GM18499 (cell line): ENCODE measurements around the gene ANKS1B.
"Not testable (repeated sequence)": the region's sequence is repeated elsewhere in the genome, so short reads cannot be mapped to it uniquely, and the experiment has no call there.

Source experiments
- ATAC-seq: cut with Tn5 transposase; IDR thresholded peaks from one replicate; pipeline ENCODE4 v1.9.1; 2021; ENCODE audit warnings: moderate number of reproducible peaks; ENCODE audit not compliant: insufficient read depth, unreplicated experiment

The ANKS1B gene

GRCh38 chr12:99049774-99050173 lies 935.0 kb downstream of the ANKS1B start:
- ATAC-seq: no peak

DNA sequence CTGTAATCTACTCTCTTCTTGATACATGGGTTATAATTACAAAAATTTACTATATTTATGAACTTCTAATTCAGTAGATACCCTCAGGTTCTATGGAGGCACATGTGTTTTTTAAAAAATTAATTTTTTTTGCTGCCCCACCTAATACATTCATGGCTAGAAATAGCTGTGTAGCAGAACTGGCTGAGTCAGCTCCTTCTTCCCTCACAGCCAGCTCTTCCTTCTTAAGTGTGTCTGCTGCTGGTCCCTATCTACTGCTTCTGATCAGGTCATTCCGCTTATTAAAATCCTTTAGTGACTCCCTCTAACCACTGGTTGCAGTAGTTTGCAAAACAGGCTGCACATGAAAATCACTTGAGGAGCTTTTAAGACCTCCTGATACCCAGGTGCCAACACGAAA lies 939.6 kb downstream of the ANKS1B start:
- no peak for ATAC-seq

GRCh38 chr12:99043319-99043914 lies 941.3 kb downstream of the ANKS1B start:
- ATAC-seq: peak; percentile 59

DNA sequence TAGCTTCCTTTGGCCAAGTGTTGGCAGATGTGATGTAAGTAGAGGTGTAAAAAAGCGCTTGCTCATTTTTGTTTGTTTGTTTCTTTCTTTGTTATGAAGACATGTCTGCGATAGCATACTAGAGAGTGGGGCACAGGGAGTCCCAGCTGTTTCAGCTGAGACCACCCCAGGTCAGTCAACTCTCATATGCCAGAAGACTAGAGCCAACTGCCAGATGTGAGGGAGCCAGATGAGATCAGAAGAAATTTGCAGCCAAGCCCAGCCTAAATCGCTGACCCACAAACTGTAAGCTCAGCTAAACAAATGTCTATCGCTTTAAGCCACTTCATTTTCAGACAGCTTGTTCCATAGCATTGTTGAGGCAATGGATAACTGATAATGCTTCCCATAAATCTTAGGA lies 942.5 kb downstream of the ANKS1B start:
- ATAC-seq: no peak

- ATAC-seq: no peak
These were observed 945.2 kb downstream of the ANKS1B start for GRCh38 chr12:99039367-99040120.

GRCh38 chr12:99036566-99036965 lies 948.2 kb downstream of the ANKS1B start:
- no peak for ATAC-seq

DNA sequence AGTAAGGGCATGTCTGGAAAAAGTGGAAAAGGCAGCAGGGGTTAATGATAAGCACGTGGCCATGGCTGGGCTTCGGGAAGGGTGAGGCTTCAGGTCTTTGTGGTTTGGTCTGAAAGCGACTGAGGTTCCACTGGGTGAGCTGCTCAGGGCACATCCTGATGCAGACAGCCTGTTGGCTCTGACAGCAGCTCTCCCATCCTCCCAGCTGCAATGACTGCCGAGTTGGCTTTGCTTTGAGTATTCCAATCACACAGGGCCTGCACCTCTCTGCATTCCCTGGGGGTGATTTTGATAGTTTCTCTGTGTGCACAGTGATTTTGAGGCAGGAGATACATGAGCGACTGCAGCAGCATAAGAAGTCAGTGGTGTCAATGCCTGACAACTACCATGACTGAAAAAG lies 948.9 kb downstream of the ANKS1B start:
- ATAC-seq: no peak

DNA sequence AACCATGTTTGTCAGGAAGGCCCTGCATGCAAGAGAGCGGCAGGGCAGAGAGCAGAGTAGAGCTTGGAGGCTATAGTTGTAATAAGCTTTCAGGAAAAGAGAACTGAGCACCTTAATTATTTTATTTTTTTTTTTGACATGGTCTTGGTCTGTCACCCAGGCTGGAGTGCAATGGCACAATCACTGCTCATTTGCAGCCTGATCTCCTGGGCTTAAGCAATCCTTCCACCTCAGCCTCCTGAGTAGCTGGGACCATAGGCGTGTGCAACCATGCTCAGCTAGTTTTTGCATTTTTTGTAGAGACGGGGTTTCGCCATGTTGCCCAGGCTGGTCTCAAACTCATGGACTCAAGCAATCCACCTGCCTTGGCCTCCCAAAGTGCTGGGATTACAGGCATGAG lies 950.5 kb downstream of the ANKS1B start:
- ATAC-seq: not testable (repeated sequence)

GRCh38 chr12:99029511-99030271 lies 955.0 kb downstream of the ANKS1B start:
- no peak for ATAC-seq

DNA sequence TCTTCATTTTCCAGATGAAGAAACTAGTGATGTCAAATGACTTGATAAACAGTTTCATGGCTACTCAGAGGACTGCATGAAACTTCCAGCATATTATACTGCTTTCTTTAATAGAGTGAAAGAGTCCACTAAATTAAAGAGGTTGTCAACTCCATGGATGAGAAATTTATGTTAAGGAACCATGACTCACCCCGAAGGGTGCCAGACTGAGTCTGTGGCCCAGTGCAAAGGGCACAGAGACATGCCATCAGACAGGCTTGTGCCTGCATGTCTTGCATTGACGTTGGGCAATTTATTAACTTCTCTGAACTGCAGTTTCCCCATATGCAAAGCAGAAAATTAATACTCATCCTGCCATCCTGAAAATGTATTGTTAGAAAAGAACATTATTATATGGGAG lies 957.3 kb downstream of the ANKS1B start:
- ATAC-seq: no peak

DNA sequence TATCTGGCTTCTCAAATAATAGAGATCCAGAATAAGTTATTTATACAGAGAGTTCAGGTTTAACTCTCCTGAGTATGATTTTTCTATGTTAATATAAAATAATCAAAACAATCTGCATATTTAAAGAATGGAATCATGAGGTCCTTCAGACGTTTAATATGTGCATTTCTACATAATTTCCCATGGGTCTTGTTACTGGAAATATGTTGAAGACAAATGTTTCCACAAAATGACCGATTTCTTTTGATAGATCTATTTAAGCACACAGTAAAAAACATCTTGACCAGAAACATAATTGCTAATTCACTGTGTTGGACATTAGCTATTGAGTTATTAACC lies 957.7 kb downstream of the ANKS1B start:
- no peak for ATAC-seq

DNA sequence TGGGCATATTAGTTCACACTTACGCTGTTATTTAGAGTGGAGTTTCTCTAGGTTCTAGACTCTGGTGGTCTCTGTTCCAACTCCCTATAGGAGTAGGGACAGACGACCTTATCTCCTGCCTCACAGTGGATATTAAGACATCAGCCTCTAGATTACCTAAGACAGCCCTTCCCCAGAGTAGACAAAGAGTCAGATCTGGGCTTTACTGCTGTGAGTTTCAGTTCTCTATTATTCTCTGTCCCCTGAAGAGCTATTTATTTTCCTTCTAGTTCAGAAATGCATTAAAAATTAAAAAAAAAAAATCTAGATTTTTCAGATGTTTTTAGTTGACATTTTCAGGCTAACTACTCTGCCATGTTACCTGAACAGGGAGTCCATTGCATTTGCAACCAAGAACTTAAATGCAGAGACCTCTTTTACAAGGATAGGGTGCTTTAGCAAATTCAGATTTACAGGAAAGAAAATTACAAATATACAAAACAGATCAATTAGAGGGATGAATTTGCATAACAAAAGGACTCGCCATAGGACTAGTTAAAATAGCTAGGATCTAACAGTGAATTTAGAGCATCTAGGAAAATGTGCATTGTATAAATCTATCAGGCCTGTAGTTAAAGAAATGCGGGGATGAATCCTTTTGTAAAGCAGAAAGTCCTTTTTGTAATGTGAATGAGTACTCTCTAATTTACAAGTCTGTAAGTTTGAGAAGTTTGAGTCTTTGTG lies 958.2 kb downstream of the ANKS1B start:
- ATAC-seq: no peak

DNA sequence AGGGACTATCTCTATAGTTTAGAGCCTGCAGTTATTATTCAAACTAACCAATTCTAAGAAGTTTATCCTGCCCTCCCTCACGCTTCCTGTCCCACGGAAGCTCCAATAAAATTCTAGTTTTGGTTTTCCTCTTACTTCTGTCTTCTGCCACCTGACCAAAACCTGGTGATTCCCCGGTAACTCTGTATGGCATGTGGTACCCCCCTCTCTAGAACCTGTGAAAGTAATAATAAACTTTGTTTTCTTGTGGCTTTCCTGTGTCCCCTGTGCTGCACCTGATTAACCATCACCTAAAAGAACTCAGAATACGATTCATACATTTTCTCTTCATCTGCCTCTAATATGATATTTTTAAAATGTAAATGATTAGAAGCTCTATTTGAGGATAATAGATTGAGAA lies 959.9 kb downstream of the ANKS1B start:
- ATAC-seq: no peak

DNA sequence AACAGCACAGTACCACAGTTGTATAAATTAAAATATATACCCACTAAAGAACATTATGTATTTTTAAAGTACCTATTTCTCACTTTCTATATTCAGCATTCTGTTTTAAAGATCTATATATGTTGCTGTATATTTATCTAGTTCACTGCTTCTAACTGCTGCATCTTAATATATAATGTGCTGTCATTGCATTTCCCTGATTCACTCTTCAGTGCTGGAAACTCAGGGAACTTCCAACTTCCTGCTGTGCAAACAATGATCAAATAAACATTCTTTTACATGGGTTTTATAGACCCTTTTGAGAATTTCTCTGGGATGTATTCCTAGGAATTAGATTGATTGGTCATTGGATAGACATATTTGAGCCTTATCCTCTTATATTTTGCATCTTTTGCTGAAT lies 960.5 kb downstream of the ANKS1B start:
- no peak for ATAC-seq

DNA sequence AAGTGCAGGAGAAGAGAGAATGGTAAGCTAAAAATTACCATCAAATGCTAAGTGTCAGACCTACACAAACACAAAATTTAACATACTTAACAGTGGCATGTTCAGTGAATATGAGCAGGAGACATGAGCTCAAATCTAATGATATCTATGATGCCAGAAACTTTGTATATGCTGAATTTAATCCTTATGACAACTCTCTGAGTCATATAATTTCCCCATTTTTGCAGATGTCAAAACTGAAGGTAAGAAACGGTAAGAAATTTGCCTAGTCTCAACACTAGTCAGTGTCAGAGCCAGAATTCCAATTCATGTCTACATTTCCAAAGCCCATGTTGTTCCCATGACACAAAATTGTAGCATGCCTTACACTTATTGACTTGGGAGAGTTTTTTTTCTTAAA lies 963.9 kb downstream of the ANKS1B start:
- no peak for ATAC-seq

DNA sequence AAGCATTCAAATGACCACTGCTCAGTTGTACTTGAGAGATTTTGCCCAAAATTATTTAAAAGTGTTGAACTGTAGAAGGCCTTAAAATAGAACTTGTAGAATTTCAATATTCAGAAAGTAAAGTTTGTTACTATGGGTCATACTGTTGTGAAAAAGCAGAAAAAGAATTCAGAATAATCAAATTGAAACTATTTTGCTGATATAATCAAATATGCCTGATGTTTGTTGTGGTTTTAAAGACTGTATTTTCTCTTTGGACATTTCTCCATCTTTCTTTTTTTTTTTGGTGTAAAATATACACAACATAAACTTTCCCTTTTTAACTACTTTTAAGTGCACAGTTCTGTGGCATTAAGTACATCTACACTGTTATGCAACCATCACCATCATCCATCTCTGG lies 964.9 kb downstream of the ANKS1B start:
- no peak for ATAC-seq

- ATAC-seq: no peak
These were observed 966.8 kb downstream of the ANKS1B start for GRCh38 chr12:99017971-99018370.

- ATAC-seq: no peak
These were observed 975.0 kb downstream of the ANKS1B start for GRCh38 chr12:99009654-99010296.

GRCh38 chr12:99005601-99006000 lies 979.1 kb downstream of the ANKS1B start:
- no peak for ATAC-seq

- ATAC-seq: no peak
These were observed 979.8 kb downstream of the ANKS1B start for GRCh38 chr12:99004799-99005466.
